ENCODE results near the gene BPIFB1.

DNA sequence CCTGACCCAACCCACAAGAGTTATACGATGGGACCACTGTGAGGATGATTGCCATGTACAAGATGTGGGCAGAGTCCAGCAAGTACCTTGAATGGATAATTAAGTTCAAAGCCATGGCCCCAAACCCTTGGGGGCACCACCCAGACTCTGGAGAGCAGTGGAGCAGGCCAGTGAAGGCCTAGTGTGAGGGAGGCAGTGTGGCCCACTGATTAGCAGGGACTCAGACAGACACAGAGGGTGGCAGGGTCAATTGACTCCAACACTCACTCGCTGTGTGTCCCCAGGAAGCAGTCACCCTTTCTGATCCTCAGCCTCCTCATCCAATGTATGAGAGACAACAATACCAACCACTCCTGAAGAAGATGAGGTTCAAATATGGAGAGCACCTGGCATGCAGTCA lies 49.0 kb upstream of the BPIFB1 start:
- TF ChIP-seq FOXA1 (IDR thresholded peaks at IDR 0.05) (no peak), CTBP1 (IDR thresholded peaks at IDR 0.05; ENCODE audit: borderline replicate concordance) (no peak), FOXM1 (IDR thresholded peaks at IDR 0.05; ENCODE audit: borderline replicate concordance) (no peak), ELF4 (IDR thresholded peaks at IDR 0.05) (no peak), SP1 (IDR thresholded peaks at IDR 0.05) (no peak), FOXK2 (IDR thresholded peaks at IDR 0.05) (no peak), ZNF384 (IDR thresholded peaks at IDR 0.05) (no peak), ARNT (IDR thresholded peaks at IDR 0.05) (no peak), L3MBTL2 (conservative IDR thresholded peaks at IDR 0.05) (no peak), SUZ12 (IDR thresholded peaks at IDR 0.05) (no peak), TARDBP (IDR thresholded peaks at IDR 0.05) (no peak)
- TF ChIP-seq, protein P1, sequence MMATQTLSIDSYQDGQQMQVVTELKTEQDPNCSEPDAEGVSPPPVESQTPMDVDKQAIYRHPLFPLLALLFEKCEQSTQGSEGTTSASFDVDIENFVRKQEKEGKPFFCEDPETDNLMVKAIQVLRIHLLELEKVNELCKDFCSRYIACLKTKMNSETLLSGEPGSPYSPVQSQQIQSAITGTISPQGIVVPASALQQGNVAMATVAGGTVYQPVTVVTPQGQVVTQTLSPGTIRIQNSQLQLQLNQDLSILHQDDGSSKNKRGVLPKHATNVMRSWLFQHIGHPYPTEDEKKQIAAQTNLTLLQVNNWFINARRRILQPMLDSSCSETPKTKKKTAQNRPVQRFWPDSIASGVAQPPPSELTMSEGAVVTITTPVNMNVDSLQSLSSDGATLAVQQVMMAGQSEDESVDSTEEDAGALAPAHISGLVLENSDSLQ (IDR thresholded peaks at IDR 0.05) = no peak

Data from HEK293T (cell line).